GM12892 (cell line): ENCODE results near the gene ADAMTS3.

Source experiments
- POLR2A ChIP-seq: IDR thresholded peaks from 2 replicates; pipeline ENCODE4 v1.6.1; 2011; ENCODE audit warnings: low read depth, low read length, control low read depth
- POLR2AphosphoS5 ChIP-seq: IDR thresholded peaks from 2 replicates; pipeline ENCODE4 v1.6.1; 2011; ENCODE audit warnings: low read depth, low read length, control low read depth
- TAF1 ChIP-seq: IDR thresholded peaks from 2 replicates; pipeline ENCODE4 v1.6.1; 2011; ENCODE audit warnings: low read depth, mild to moderate bottlenecking, control low read depth, low read length, borderline replicate concordance

- TF ChIP-seq POLR2A (no peak), TAF1 (no peak), POLR2AphosphoS5 (no peak)
These were observed 8.2 kb upstream of the ADAMTS3 start for GRCh38 chr4:72577211-72577610.
